ENCODE measurements around the gene PDAP1. TPM values are rescaled to one million over a fixed set of nuclear protein-coding genes. Genes with fewer than 3 reads are reported as not detected.

The PDAP1 gene
- total RNA-seq, 1 experiment from 2014 or later, result 180 TPM

DNA sequence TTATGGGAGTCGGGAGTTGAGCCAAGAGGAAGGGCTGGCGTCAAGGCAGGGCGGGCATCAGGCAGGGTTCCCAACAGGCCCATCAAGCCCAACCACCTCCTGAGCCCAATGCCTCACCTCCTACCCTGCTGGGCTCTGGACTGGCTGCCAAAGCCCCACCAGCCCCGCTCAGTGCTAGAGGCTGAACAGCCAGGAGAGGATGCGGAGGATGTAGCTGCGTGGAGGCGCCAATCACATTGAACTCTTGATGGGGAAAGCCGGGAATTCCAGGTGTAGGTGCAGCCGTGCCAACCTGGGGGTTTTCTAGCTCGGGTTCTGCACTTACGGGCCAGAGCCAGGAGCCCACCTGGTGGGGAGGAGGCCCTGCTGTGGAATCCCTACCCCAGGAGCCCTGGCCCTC, 44.7 kb upstream of the PDAP1 start:
- no peak for DNase-seq
- ChIA-PET POLR2A (no interaction called here), CTCF (no interaction called here)
- Histone ChIP-seq H3K27me3 (replicated peaks; ENCODE audit: control insufficient read depth, insufficient read depth, low read length) (no peaks in the 10 kb centered on the region), H3K9me3 (no peaks in the 10 kb centered on the region), H3K36me3 (ENCODE audit: control insufficient read depth, insufficient read depth, low read length) (peaks cover 11% of the 10 kb centered on the region), H3K4me3 (ENCODE audit: low read depth, low read length) (no peak overlapping the region), H3K4me1 (no peaks in the 10 kb centered on the region)
- peak overlapping the region; percentile 39 for H3K27ac Mint-ChIP-seq (ENCODE audit: unreplicated experiment)
- H3K9me3 Mint-ChIP-seq (ENCODE audit: unreplicated experiment), result no peaks in the 10 kb centered on the region
- intact Hi-C loops (cut with micrococcal nuclease; ENCODE audit: unreplicated experiment), result no loop called here
- no peak for TF ChIP-seq CTCF (IDR thresholded peaks at IDR 0.05; ENCODE audit: insufficient read depth in 1 of 2, low read depth in 1 of 2, low read length in 1 of 2, severe bottlenecking in 1 of 2, unreplicated experiment in 1 of 2)
- no TSS peak for BruUV-seq (replicated peaks)
- H3K4me3 Mint-ChIP-seq (ENCODE audit: unreplicated experiment), result no peak overlapping the region
- H3K36me3 Mint-ChIP-seq (ENCODE audit: insufficient read depth, unreplicated experiment), result peaks cover 92% of the 10 kb centered on the region
- peaks cover 12% of the 10 kb centered on the region for H3K4me1 Mint-ChIP-seq (ENCODE audit: low read depth, unreplicated experiment)
- no peaks in the 10 kb centered on the region for H3K27me3 Mint-ChIP-seq (ENCODE audit: insufficient read depth, unreplicated experiment)

DNA sequence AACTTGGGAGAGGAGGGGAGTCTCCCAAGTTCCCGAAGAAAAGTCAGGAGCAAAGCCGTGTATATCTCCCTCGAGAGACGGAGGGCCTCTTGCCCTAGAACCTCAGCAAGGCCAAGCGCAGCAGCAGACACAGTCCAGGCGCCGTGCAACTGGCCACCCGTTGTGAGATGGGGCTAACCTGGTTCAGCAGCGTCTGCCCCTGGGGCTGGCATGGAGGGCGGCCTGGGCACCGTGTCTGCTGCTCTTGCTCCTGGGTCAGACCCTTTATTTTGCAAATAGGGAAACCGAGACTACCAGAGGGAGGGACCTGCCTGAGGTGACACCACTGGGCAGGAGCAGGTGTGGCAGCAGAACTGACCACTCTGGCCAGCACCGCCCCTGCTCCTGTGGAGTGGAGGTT, 44.1 kb upstream of the PDAP1 start:
- no peak for TF ChIP-seq CTCF (IDR thresholded peaks at IDR 0.05; ENCODE audit: insufficient read depth in 1 of 2, low read depth in 1 of 2, low read length in 1 of 2, severe bottlenecking in 1 of 2, unreplicated experiment in 1 of 2)
- H3K36me3 ChIP-seq (ENCODE audit: control insufficient read depth, insufficient read depth, low read length), result peaks cover 14% of the 10 kb centered on the region
- DNase-seq, result no peak

GRCh38 chr7:99451936-99452335, 43.5 kb upstream of the PDAP1 start:
- no peak for TF ChIP-seq CTCF (IDR thresholded peaks at IDR 0.05; ENCODE audit: insufficient read depth in 1 of 2, low read depth in 1 of 2, low read length in 1 of 2, severe bottlenecking in 1 of 2, unreplicated experiment in 1 of 2)
- no peak overlapping the region for H3K4me3 Mint-ChIP-seq (ENCODE audit: unreplicated experiment)
- no peak for DNase-seq
- no TSS peak for BruUV-seq (replicated peaks)
- Histone ChIP-seq H3K27me3 (replicated peaks; ENCODE audit: control insufficient read depth, insufficient read depth, low read length) (no peaks in the 10 kb centered on the region), H3K9me3 (no peaks in the 10 kb centered on the region), H3K4me1 (no peaks in the 10 kb centered on the region), H3K4me3 (ENCODE audit: low read depth, low read length) (no peak overlapping the region), H3K36me3 (ENCODE audit: control insufficient read depth, insufficient read depth, low read length) (peaks cover 14% of the 10 kb centered on the region)
- H3K36me3 Mint-ChIP-seq (ENCODE audit: insufficient read depth, unreplicated experiment), result peaks cover 92% of the 10 kb centered on the region
- H3K9me3 Mint-ChIP-seq (ENCODE audit: unreplicated experiment), result no peaks in the 10 kb centered on the region
- CTCF ChIA-PET, result no interaction called here
- peaks cover 12% of the 10 kb centered on the region for H3K4me1 Mint-ChIP-seq (ENCODE audit: low read depth, unreplicated experiment)
- no peaks in the 10 kb centered on the region for H3K27me3 Mint-ChIP-seq (ENCODE audit: insufficient read depth, unreplicated experiment)
- POLR2A ChIA-PET, result interaction anchor here (0.5 kb wide), 1 partner anchor 566 kb away, joined by 5 read pairs; no protein-coding TSS in a partner anchor
- no peak overlapping the region for H3K27ac Mint-ChIP-seq (ENCODE audit: unreplicated experiment)
- intact Hi-C loops (cut with micrococcal nuclease; ENCODE audit: unreplicated experiment), result no loop called here

More for the DNA sequence above, 44.1 kb upstream of the PDAP1 start:
- BruUV-seq (replicated peaks), result no TSS peak
- no peak overlapping the region for H3K27ac Mint-ChIP-seq (ENCODE audit: unreplicated experiment)
- H3K4me3 ChIP-seq (ENCODE audit: low read depth, low read length), result no peak overlapping the region
- no peaks in the 10 kb centered on the region for H3K27me3 ChIP-seq (replicated peaks; ENCODE audit: control insufficient read depth, insufficient read depth, low read length)
- H3K36me3 Mint-ChIP-seq (ENCODE audit: insufficient read depth, unreplicated experiment), result peaks cover 92% of the 10 kb centered on the region
- POLR2A ChIA-PET, result no interaction called here
- H3K27me3 Mint-ChIP-seq (ENCODE audit: insufficient read depth, unreplicated experiment), result no peaks in the 10 kb centered on the region
- CTCF ChIA-PET, result no interaction called here
- H3K4me3 Mint-ChIP-seq (ENCODE audit: unreplicated experiment), result no peak overlapping the region
- peaks cover 12% of the 10 kb centered on the region for H3K4me1 Mint-ChIP-seq (ENCODE audit: low read depth, unreplicated experiment)
- intact Hi-C loops (cut with micrococcal nuclease; ENCODE audit: unreplicated experiment), result no loop called here
- H3K9me3 Mint-ChIP-seq (ENCODE audit: unreplicated experiment), result no peaks in the 10 kb centered on the region
- no peaks in the 10 kb centered on the region for H3K4me1 ChIP-seq
- no peaks in the 10 kb centered on the region for H3K9me3 ChIP-seq

All from Caco-2 (cell line).